ENCODE results near the gene CHRNA1.

CHRNA1 gene

DNA sequence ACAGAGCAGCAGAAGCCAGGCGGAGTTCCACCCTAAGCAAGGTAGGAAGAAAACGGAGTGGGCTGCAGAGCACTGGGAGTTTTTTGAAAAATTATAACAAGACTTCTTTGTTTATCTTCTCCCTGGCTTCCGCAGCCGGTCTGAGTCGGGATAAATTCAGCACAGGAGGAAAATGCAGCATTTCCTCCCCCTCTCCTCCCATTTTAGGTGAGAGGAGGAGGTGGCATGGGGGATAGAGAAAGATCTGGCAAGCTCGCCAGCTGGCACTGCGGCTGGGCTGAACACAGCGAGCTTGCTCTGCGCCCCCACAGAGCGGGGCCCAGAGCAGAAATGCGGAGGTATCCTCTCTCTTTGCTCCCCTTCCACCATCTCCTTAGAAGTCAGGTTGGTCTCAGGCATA, 17.7 kb upstream of the CHRNA1 start:
- no peak for DNase-seq (ENCODE audit: low read depth)

DNA sequence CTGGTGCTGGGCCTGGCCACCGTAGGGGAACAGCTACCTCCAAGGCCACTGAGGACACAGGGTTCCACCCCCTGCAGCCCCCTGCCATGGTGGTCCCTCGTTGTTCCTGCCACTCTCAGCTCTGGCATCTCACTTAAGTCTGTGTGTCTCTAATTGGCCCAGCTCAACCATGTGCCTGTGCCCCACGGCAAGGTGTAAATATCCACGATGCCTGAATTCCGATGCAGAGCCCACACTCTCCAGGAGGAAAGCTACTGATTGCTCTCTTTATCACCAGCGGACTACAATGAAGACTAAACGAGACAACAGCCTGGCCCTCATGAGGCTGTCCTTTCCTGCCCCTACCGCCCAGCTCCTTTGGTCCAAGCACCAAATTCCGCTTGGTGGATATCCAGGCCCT, 17.0 kb upstream of the CHRNA1 start:
- no peak for DNase-seq (ENCODE audit: low read depth)

DNA sequence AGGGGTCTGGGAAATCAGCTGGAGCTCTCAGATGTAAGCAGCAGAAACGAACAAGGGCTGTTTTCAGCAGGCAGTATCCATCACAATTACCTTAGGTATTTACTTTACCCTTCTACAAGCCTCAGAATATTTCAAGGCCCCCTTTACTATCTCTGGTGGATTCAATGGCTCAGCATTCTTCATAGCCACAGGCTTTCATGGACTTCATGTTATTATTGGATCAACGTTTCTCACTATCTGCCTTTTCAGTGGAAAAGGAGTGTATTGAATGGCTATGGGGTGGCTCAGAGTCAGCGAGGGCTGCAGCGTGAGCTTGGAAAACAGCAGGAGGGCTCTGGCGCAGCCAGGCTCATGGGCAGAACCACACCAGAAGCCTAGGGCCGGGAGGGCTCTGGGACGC, 16.6 kb upstream of the CHRNA1 start:
- DNase-seq (ENCODE audit: low read depth) = no peak

- DNase-seq (ENCODE audit: low read depth) = no peak
Measured at GRCh38 chr2:174780191-174780840, 16.0 kb upstream of the CHRNA1 start.

GRCh38 chr2:174779361-174779928, 15.2 kb upstream of the CHRNA1 start:
- no peak for DNase-seq (ENCODE audit: low read depth)

- peak; percentile 48 for DNase-seq (ENCODE audit: low read depth)
Measured at GRCh38 chr2:174778085-174778981, 14.1 kb upstream of the CHRNA1 start.

GRCh38 chr2:174777347-174778084, 13.2 kb upstream of the CHRNA1 start:
- DNase-seq (ENCODE audit: low read depth) = no peak

DNA sequence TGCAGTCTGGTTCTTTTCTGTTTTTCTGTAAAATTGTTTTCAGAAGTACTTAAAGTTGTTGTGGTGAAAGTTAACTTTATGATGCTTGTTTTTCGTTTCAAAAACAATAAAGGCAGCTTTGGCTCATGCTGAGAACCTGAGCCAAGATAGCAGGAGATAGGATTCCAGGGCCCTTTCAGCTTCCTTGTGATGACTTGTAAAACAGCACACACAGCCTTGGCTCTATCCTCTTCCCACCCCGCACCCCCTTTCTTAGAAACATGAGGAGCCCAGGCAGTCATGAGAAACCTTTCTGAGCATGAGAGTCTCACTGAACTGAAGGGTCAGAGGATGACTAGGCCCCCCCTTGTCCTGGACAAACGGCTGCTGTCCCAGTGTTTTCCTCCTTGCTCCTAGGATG, 12.4 kb upstream of the CHRNA1 start:
- DNase-seq (ENCODE audit: low read depth) = no peak

- DNase-seq (ENCODE audit: low read depth) = no peak
Measured at GRCh38 chr2:174776223-174776622, 12.0 kb upstream of the CHRNA1 start.

- DNase-seq (ENCODE audit: low read depth) = no peak
Measured at GRCh38 chr2:174775571-174775980, 11.3 kb upstream of the CHRNA1 start.

GRCh38 chr2:174774886-174775285, 10.6 kb upstream of the CHRNA1 start:
- DNase-seq (ENCODE audit: low read depth) = no peak

DNA sequence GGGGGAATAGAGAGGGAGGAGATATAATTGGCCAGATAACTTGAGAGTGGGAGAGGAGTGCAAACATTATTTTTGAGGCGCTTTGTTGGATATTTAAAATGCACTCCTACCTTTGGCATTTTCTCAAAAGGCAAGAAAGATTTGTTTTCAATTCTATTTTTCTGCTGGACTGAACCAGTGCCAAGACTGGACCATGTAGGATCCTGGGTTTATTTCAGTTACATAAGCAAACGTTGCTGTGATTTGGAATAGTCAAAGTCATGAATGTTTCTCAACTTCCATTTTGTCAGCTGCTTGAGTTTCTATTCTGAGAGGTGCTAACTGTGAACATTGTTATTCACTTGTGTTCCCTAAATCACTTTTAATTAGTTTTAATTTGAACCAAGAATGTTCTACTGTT, 8.9 kb upstream of the CHRNA1 start:
- DNase-seq (ENCODE audit: low read depth) = no peak

DNA sequence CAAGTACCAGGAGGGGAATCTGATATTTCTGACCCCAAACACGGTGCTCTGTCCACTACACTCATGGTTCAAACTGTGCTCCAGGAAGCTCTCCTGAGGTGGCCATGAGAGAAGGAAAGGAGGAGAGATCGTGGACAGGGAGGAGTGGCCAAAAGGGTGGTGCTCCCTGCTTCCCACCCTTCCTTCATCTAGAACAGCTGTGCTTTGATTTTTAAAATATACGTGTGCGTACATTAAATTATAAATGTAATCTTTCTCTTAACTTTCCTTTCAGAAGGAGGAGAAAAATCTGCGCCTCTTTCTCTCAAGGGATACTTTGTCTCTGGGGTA, 8.2 kb upstream of the CHRNA1 start:
- no peak for DNase-seq (ENCODE audit: low read depth)

- no peak for DNase-seq (ENCODE audit: low read depth)
Measured at GRCh38 chr2:174771631-174772471, 7.6 kb upstream of the CHRNA1 start.

- DNase-seq (ENCODE audit: low read depth) = no peak
Measured at GRCh38 chr2:174771136-174771535, 6.9 kb upstream of the CHRNA1 start.

DNA sequence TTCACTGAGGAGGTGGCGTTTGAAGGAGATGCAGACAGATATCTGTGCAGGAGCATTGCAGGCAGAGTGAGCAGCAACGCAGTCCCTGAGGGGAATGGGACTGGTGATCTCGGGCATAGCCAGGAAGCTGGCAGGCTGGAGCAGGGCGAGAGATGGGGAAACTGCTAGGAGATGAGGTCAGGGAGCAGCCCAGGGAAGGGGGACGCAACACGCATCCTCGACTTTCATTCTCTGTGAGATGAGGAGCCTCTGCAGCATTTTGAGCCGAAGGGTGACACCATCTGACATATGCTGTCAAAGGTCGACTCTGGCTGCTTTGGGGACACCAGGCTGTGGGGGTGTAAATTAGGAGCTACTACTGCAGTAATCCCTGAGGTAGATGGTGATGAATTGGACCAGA, 4.3 kb upstream of the CHRNA1 start:
- no peak for DNase-seq (ENCODE audit: low read depth)

- DNase-seq (ENCODE audit: low read depth) = no peak
Measured at GRCh38 chr2:174766271-174766670, 2.0 kb upstream of the CHRNA1 start.

- no peak for DNase-seq (ENCODE audit: low read depth)
Measured at GRCh38 chr2:174765576-174765975, 1.3 kb upstream of the CHRNA1 start.

GRCh38 chr2:174763780-174764179, 492 bp downstream of the CHRNA1 start:
- DNase-seq (ENCODE audit: low read depth) = no peak

GRCh38 chr2:174762464-174762863, 1.8 kb downstream of the CHRNA1 start:
- DNase-seq (ENCODE audit: low read depth) = no peak

GRCh38 chr2:174761837-174762236, 2.4 kb downstream of the CHRNA1 start:
- DNase-seq (ENCODE audit: low read depth) = no peak
